ENCODE measurements around the gene FYB1.

Gene FYB1

GRCh38 chr5:39076101-39076756, 143.1 kb downstream of the FYB1 start:
- no peak for DNase-seq

GRCh38 chr5:39074017-39074814, 145.1 kb downstream of the FYB1 start, which contains the start of gene RICTOR:
Gene RICTOR, minus strand, starts transcription at chr5:39074399. Its CDS starts 22 bp downstream, at chr5:39074377.
- peak; percentile 47 for DNase-seq

GRCh38 chr5:39073767-39074016, 145.7 kb downstream of the FYB1 start:
- DNase-seq: no peak

- DNase-seq: peak; percentile 14
Observed at GRCh38 chr5:39072925-39073766, 146.2 kb downstream of the FYB1 start.

- DNase-seq: no peak
Observed at GRCh38 chr5:39068099-39068498, 151.3 kb downstream of the FYB1 start.

GRCh38 chr5:39064450-39064849, 154.9 kb downstream of the FYB1 start:
- no peak for DNase-seq

GRCh38 chr5:39063037-39063436, 156.3 kb downstream of the FYB1 start:
- no peak for DNase-seq

GRCh38 chr5:39062530-39062929, 156.8 kb downstream of the FYB1 start:
- DNase-seq: no peak

- no peak for DNase-seq
Observed at GRCh38 chr5:39062104-39062503, 157.3 kb downstream of the FYB1 start.

- DNase-seq: no peak
Observed at GRCh38 chr5:39059064-39059463, 160.3 kb downstream of the FYB1 start.

- no peak for DNase-seq
Observed at GRCh38 chr5:39058178-39058921, 161.0 kb downstream of the FYB1 start.

- DNase-seq: no peak
Observed at GRCh38 chr5:39057734-39058133, 161.6 kb downstream of the FYB1 start.

GRCh38 chr5:39055768-39056398, 163.5 kb downstream of the FYB1 start:
- DNase-seq: no peak

Measured in DMS79 treated with DMSO at 0.1 percent for 48 hours (cell line).